GM19023 (cell line): Measurements from ENCODE around the gene TPI1.
"Not testable (repeated sequence)": the region's sequence is repeated elsewhere in the genome, so short reads cannot be mapped to it uniquely, and the experiment has no call there.

Experiments used
- ATAC-seq: cut with Tn5 transposase; IDR thresholded peaks from one replicate; pipeline ENCODE4 v1.9.1; 2021; ENCODE audit warnings: mild to moderate bottlenecking, moderate library complexity; ENCODE audit not compliant: unreplicated experiment

Gene TPI1

GRCh38 chr12:6890789-6891645 lies 23.7 kb downstream of the TPI1 start:
- ATAC-seq: peak; percentile 95

- ATAC-seq: no peak
Observed at GRCh38 chr12:6891646-6892001, 24.3 kb downstream of the TPI1 start.

DNA sequence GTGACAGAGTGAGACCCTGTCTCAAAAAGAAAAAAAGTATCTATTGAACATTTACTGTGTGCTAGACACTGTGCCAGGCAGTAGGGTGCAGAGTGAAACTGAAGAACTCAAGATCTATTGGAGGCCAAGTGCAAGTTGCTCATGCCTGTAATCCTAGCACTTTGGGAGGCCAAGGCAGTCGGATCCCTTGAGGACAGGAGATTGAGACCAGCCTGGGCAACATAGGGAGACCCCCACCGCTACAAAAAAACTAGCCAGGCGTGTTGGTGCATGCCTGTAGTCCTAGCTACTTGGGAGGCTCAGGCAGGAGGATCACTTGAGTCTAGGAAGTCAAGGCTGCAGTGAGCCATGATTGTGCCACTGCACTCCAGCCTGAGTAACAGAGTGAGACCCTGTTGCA lies 25.4 kb downstream of the TPI1 start:
- not testable (repeated sequence) for ATAC-seq

DNA sequence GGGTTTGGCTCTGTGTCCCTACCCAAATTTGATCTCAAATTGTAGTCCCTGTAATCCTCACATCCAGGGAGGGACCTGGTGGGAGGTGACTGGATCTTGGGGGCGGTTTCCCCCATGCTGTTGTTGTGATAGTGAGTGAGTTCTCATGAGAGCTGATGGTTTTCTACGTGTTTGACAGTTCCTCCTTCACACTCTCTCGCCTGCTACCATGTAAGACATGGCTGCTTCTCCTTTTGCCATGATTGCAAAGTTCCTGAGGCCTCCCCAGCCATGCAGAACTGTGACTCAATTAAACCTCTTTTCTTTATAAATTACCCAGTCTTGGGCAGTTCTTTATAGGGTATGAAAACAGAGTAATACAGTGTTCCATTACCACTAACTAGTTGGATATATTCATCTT lies 27.0 kb downstream of the TPI1 start:
- no peak for ATAC-seq

GRCh38 chr12:6896846-6897435 lies 29.6 kb downstream of the TPI1 start:
- ATAC-seq: no peak

DNA sequence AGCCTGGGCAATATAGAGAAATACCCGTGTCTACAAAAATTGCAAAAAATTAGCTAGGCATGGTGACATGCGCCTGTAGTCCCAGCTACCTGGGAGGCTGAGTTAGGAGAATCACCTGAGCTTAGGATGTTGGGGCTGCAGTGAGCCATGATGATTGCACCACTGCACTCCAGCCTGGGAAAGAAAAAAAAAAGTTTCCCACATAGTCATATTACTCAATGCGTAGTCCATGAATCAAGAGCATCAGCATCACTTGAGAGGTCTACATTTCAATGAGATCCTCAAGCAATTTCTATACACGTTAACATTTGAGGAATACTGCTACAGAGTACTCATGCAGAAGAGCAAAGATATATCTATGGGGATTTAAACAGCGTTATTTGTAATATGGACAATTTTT lies 32.1 kb downstream of the TPI1 start:
- no peak for ATAC-seq

GRCh38 chr12:6899837-6900519 lies 32.6 kb downstream of the TPI1 start:
- ATAC-seq: no peak

DNA sequence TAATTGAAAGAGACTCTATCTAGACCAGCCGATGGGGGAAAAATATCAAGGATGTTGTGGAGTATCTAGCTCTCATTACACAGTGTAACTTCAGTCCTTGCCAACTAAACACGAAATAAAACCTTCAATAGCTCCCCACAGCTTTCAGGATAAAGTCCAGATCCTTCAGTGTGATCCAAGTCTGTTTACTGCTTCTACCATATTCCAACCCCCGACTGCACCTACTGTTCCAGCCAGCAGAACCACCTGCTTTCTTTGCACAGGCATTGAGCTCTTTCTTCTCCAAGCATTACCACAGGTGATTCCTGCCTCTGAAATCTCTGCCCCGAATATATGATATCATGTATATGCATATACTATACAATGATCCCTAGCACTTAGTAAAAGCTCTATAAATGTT lies 35.1 kb downstream of the TPI1 start:
- ATAC-seq: no peak

DNA sequence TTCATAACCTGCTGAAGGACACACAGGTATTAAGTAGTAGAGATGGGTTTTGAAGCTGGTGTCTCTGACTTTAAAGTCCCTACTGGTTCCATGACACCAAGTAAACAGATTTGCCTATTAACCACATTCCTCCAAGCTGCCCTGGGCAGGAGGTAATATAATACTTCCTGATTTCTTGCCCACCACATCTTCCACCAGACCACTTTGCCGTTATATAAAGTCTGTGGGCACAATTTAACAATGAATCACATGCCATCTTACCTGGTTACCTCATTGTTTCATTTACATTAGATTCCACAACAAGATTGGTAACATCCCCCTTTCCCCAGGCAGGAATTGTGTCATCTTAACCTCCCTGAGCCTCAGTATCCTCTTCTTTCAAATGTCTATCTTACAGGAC lies 36.4 kb downstream of the TPI1 start:
- no peak for ATAC-seq

GRCh38 chr12:6904280-6905276 lies 37.2 kb downstream of the TPI1 start, which contains the start of gene LRRC23:
TSS of gene LRRC23 (plus strand) at chr12:6904822. CDS start at chr12:6905634, 812 bp downstream.
- peak; percentile 98 for ATAC-seq

DNA sequence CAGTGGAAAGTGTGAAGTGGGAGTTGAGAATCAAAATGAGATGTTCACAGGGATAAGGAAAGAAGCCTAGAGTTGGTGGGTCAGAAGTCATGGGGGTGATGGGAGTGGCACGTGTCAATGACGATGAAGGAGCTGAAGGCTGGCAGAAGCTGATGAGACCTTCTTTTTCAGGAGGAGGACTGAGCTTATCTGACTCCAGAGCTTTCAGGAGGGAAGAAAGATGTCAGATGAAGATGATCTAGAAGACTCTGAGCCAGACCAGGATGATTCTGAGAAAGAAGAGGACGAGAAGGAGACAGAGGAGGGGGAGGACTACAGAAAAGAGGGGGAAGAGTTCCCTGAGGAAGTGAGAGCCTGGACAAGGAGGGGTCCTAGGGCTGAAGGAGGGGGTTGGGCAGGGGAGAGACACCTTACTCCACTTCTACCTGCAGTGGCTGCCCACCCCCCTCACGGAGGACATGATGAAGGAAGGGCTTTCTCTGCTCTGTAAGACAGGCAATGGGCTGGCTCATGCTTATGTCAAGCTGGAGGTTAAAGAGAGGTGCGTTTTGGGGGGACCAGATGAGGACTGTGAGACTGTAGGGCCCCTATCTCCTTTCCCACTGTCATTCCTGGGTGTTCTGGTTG lies 38.2 kb downstream of the TPI1 start:
- no peak for ATAC-seq

DNA sequence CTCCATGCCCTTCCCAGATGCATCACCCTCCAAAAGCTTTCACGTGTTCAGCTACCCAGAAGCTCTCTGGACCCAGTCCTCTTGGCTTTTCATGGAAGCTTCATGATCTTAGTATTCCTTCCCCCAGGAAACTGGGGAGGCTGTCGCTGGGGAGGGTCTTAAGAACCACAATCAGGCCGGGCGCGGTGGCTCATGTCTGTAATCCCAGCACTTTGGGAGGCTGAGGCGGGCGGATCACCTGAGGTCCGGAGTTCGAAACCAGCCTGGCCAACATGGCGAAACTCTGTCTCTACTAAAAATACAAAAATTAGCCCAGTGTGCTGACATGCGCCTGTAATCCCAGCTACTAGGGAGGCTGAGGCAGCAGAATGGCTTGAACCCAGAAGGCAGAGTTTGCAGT lies 40.8 kb downstream of the TPI1 start:
- ATAC-seq: not testable (repeated sequence)

GRCh38 chr12:6909421-6910145 lies 42.3 kb downstream of the TPI1 start:
- ATAC-seq: no peak

DNA sequence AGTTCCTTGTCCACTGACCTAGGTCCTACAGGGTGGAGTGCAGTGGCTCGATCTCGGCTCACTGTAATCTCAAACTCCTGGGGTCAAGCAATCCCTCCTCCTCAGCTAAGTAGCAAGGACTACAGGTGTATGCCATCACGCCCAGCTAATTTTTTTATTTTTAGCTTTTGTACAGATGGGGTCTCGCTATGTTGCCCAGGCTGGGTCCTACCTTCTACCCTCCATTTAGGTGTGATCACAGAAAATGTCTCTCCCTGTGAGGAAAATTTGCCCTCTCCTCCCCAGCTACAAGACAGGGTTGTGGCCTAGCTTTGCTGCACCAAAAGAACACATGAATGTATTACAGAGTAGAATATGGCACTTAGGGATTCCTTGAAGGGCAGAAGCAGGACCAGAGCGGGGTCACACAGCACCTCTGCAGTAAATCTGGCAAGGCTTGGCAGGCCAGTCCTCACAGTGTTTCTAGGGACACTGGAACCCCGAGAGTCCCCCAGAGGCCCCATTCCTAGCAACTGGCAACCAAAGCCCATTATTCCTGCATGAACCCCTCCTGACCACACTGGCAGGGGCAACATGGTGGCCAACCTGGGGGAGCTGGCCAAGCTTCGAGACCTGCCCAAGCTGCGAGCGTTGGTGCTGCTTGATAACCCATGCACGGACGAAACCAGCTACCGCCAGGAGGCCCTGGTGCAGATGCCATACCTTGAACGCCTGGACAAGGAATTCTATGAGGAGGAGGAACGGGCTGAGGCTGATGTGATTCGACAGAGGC lies 45.0 kb downstream of the TPI1 start:
- ATAC-seq: no peak

DNA sequence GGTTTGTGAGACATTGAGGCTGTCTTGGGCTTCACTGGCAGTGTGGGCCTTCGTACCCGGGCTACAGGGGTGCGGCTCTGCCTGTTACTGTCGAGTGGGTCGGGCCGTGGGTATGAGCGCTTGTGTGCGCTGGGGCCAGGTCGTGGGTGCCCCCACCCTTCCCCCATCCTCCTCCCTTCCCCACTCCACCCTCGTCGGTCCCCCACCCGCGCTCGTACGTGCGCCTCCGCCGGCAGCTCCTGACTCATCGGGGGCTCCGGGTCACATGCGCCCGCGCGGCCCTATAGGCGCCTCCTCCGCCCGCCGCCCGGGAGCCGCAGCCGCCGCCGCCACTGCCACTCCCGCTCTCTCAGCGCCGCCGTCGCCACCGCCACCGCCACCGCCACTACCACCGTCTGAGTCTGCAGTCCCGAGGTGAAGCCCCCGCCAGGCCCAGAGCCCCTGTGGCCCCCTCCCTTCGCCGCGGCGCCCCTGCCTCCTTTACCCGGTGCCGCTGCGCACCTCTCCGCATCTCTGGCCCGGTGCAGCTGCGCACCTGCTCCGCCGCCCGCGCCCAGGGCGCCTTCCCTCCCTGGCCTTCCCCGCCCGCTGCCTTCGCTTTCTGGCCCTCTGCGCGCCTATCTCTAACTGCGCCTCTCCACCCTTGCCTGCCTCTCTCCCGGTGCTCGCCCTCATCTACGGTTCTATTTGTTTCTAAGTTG lies 47.1 kb downstream of the TPI1 start, which contains the start of gene ENO2:
TSS of gene ENO2 (plus strand) at position 335 of the 701 bp plus-strand sequence. CDS start 1,253 bp downstream, outside the sequence.
- ATAC-seq: peak; percentile 84

GRCh38 chr12:6914947-6915788 lies 47.8 kb downstream of the TPI1 start:
- no peak for ATAC-seq

GRCh38 chr12:6915789-6916285 lies 48.5 kb downstream of the TPI1 start:
- ATAC-seq: no peak
